Measurements from ENCODE around the gene ATP9A.

- TF ChIP-seq CTCF (tag by site-specific recombination; IDR thresholded peaks at IDR 0.05) = no peak
- no peak for TF ChIP-seq ZNF423 (tag by site-specific recombination; IDR thresholded peaks at IDR 0.05)
- no peak for TF ChIP-seq ZNF449 (tag by site-specific recombination; IDR thresholded peaks at IDR 0.05)
- TF ChIP-seq ZNF580 (tag by site-specific recombination; IDR thresholded peaks at IDR 0.05) = no peak
- TF ChIP-seq ZNF843 (tag by site-specific recombination; IDR thresholded peaks at IDR 0.05) = no peak
- no peak for TF ChIP-seq ZNF629 (tag by site-specific recombination; IDR thresholded peaks at IDR 0.05)
- TF ChIP-seq KLF1 (tag by site-specific recombination; IDR thresholded peaks at IDR 0.05) = no peak
- no peak for TF ChIP-seq ZBTB1 (tag by site-specific recombination; IDR thresholded peaks at IDR 0.05)
- no peak for TF ChIP-seq ZNF146 (tag by site-specific recombination; IDR thresholded peaks at IDR 0.05)
- TF ChIP-seq ZNF692 (tag by site-specific recombination; IDR thresholded peaks at IDR 0.05) = no peak
- no peak for TF ChIP-seq ZNF274 (IDR thresholded peaks at IDR 0.05; ENCODE audit: low read length)
- no peak for TF ChIP-seq ZNF274 (tag by site-specific recombination; IDR thresholded peaks at IDR 0.05; ENCODE audit: borderline replicate concordance)
- TF ChIP-seq KLF17 (tag by site-specific recombination; IDR thresholded peaks at IDR 0.05) = no peak
Observed at GRCh38 chr20:51804754-51805153, 36.6 kb upstream of the ATP9A start.

Data from HEK293 (cell line).